NCI-H2107 treated with DMSO at 0.1 percent for 48 hours (cell line): ENCODE measurements around the gene UVSSA.

Source experiments
- DNase-seq: peaks from one replicate; lab custom pipeline; 2025; ENCODE audit not compliant: unreplicated experiment; lab: John Stamatoyannopoulos, UW

UVSSA gene

DNA sequence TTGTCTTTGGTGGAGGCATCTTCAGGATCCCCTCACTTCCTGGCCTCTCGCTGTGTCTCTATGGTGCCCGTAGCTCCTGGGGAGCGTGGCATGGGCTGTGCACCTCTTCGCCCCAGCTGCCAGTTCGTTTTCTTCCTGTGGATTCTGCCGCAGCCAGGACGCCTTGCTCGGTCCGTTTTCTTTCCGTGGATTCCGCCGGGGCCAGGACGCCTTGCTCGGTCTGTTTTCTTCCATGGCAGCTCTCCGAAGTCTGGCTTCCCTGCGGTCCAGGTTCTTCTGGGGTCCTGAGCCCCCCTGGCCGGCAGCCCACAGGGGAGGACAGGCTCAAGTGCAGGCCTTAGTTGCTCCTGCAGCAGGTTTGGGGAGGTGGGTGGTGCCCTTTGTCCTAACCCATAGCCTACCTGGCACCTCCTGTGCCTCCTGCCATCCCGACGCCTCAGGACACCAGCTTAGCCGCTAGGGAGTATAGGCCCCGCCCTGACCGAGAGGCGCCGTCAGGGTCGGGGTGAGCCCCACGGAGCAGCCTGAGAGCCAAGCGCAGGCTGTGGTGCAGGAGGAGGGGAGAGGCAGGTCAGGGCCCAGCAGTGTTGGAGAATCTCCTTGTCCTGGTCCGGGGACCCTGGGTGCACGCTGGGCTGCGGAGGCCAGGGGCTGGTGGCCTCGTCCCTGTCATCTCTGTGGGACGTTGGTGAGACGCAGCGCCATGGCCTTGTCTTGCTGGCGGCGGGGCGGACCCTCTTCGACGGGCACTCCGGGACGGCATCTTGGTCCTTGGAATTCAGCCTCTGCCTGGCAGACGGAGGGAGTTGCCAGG is 27.1 kb downstream of the UVSSA start:
- no peak for DNase-seq

DNA sequence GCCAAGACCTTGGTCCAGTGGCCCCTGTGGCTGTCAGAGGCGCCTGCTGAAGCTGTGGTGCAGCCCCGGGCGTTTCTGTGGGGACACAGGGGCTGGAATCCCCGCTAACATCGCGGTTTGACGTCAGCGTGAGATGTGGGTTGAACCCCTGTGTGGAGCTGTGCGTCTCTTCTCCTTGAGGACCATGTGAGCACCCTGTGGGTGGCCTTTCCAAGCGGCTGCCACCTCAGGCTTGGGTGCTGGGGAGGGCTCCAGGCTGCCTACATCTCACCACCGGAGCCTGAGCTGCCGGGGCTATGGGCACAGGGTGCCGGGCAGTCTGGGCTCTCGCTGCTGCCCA is 27.7 kb downstream of the UVSSA start:
- no peak for DNase-seq

DNA sequence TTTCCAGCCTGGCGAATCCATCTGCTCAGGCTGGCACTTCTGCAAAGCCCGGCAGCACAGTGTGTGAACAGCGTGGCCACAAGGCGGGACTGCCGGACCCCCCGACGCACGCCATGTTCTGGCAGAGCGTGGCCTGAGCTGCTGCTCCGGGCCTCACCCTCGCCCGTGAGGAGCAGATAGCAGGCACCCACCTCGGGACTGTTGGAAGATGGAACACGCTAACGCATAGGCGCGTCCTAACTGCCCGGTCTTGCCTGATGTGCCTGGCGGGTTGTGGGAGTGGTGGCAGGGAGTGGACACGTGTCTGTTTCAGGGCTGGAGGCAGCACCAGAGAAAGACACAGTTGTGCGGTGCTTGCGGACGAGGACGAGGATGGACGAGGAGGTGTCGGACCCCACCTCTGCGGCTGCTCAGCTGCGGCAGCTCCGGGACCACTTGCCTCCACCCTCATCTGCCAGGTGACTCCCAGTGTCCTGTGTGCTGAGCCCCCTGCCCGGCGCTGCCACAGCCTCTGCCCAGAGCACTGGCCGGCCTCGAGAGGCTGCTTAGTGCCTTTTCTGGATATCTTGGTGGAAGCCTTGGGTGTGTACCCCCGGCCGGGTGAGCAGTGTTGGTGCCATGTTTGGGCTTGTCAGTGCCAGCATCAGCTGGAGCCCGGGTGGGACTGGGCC is 28.2 kb downstream of the UVSSA start:
- no peak for DNase-seq

DNA sequence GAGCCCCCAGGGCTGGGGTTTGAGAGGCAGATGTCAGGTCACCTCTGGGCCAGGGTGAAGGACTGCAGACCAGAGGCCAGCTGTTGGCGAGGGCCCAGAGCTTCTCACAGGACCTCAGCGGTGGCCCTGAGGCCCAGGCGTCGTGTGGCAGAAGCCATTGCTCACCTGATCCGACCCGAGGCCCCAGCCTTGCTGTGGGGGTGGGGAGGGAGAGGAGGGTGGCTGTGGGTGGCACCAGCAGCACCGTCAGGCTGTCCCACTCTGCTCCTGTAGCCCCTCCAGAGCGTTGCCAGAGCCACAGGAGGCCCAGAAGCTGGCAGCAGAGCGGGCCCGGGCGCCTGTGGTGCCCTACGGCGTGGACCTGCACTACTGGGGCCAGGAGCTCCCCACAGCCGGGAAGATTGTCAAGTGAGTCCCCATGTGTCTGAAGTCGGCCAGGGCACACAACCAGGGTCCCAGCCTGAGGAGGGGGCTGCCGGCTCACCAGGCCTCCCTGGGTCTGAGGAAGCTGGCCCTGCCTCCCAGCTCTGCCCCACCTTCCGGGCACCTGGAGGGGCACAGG is 28.8 kb downstream of the UVSSA start:
- no peak for DNase-seq

DNA sequence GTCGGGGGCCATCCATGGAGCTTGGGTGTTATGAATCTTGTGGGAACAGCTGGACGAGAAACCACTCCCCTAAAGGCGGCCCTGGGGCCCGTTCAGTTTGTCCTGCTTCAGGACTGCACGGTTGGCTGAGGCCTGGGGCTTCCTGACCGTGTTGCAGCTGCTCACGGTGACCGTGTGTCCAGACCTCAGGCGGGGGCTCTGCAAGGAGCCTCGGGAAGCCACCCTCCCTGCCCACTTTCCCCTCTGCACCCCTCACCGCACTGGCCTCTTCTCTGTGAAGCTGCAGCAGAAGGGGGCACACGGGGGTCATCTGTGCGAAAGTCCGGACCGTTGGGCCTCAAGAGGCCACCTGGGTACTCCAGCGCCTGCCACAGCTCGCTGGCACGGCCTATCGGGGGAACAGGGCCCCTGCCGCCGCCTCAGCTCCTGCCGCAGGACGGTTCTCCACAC is 29.4 kb downstream of the UVSSA start:
- no peak for DNase-seq

DNA sequence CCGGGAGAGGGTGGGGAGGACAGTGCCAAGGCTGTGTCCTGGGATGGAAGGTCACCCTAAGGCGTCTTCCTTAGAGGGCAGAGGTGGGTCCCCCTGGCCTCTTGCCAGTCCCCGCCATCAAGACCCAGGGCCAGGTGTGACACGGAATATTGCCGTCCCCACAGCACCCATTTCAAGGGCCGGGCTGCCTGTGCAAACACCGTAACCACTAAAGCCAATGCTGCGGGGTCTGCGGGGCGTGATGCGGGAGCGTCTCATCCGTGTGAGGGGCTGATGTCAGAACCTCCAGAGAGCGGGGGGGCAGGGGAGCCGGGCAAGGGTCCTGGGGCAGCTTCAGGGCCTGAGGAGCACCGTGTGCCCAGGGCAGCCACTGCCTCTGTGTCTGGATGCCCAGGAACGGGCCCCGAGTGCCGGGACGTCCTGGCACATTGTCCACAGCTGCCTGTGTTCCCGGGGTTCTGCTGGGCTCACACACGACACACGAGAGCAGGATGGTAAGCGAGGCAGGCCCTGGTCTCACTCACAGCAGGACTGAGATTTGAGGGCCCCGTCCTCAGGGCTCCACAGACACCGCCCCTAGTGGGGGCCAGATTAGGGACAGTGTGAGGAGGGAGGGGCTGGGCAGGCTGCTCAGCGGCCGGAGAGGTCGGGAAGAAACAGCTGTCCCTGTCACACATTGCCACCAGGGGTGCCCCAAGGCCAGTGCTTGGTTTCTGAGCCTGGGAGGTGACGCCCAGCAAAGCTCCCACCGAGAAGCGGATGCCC is 30.0 kb downstream of the UVSSA start:
- no peak for DNase-seq

DNA sequence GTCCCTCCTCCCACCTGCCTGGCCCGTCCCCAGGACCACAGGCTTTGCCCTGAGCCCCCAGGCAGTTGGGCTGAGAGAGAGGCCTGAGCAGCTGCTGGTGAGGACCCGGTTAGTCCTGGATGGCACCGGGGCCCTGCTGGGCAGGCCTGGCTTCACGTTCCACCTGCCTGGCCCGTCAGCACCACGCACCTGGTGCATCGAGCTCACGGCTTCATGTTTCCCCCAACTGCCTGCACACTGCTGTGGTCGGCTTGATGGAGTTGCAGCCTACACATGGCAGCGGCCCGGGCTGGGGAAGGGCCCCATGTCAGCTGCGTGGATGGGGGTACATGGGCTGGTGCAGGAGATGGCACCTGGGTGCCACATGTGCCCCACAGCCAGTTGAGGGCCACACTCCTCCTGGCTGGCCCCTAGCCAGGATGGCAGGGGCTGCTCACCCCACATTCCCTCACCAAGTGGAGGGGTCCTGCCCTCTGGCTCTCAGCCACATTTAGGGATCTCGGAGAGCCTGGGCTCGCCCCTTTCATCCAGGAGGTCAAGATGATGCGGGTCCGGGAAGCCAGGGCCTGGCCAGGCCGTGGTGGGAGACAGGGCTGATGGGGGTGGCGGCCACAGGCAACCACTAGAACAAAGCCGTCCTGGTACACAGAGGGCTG is 30.7 kb downstream of the UVSSA start:
- no peak for DNase-seq

DNA sequence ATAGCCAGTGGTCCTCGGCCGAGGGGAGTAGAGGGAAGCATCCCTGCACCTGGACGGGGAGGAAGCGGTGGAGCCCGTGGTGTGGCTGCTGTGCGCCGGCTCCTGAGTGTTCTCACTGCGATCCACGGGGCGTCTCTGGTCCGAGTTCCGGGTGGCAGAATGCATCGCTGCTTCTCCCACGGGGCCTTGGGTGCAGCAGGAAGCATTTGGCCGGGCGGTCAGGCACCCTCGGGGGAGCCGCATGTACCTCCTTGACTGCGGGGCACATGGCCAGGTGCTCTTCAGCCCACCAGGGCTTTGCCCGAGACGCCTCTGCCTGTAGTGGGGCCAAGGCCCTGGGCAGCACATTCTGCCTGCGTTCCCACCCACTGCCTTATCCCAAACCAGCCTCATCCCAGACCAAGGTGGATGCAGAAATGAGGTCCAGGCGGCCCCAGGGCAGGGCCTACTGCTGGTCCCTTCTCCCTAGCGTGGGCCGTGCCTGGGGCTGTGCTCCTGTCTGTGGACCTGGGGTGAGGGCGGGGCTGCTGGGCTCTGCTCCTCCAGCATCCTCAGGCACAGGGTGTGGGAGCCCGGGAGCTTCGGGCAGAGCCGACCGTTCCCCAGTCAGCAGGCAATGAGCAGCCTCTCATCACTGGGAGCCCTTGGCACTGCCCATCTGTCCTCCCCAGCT is 31.7 kb downstream of the UVSSA start:
- DNase-seq: no peak

DNA sequence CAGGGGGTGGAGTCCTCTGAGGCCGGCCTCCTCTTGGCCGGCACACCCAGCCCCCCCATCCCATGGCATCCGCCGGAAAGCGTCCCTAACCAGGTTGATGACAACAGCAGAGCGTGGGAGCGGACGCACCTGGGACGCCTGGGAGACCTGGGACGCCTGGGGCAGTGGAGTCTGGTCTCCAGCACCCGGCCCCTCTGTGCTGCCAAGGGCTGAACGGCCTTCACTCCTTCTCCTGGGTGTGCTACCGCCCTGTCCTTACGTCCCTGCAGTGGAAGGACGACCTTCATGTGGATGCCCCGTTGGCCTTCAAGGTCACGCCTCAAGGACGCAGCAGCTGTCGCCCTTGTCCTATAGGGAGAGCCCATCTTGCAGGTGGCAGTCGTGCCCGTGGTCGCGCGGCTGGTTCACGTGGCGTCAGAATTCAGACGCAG is 32.4 kb downstream of the UVSSA start:
- DNase-seq: no peak

DNA sequence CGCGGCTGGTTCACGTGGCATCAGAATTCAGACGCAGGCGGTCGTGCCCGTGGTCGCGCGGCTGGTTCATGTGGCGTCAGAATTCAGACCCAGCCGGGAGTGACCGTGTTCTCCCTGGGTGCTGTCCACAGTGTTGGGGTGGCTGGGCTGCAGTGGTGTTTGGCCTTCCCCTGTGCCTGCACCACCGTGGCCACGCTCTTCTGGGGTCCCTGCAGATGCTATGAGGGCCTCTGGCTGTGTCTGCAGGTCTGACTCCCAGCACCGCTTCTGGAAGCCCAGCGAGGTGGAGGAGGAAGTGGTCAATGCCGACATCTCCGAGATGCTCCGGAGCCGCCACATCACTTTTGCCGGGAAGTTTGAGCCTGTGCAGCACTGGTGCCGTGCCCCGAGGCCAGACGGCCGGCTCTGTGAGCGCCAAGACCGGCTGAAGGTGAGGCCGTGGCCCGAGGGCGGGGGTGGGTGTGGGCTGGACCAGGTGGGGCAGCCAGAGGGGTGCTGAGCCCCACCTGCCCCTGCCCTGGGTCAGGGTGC is 32.9 kb downstream of the UVSSA start:
- DNase-seq: no peak

DNA sequence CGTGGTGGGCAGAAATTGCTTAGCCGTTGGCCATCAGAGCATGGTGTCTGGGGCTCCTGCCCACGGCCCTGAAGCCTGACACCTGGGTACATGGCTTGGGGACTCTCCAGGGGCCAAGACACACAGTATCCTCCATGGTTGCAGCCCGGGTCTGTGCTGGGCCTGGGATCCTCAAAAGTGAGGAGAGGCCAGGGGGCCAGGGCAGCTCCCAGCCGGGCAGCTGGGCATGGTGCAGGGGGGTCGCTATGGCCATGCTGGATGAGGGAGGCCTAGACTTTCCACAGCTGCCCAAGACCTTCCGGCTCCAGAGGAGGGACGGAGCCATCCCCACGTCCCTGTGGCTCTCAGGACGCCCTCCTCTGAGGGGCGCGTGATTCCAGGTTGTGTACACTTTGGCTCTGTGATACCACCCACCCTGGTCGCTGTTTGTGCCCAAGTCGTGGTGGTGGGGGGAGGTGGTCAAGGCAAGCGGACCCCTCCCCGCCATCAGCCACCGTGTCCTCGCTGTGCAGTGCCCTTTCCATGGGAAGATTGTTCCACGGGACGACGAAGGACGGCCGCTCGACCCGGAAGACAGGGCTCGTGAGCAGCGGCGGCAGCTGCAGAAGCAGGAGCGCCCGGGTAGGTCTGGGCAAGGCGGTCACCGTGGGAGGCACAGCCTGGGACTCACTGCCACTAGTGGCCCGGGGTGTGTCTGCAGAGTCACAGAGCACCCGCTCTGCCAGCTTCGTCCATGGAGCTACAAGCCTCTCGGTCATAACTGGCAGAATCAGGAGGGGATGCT is 33.6 kb downstream of the UVSSA start:
- DNase-seq: no peak

DNA sequence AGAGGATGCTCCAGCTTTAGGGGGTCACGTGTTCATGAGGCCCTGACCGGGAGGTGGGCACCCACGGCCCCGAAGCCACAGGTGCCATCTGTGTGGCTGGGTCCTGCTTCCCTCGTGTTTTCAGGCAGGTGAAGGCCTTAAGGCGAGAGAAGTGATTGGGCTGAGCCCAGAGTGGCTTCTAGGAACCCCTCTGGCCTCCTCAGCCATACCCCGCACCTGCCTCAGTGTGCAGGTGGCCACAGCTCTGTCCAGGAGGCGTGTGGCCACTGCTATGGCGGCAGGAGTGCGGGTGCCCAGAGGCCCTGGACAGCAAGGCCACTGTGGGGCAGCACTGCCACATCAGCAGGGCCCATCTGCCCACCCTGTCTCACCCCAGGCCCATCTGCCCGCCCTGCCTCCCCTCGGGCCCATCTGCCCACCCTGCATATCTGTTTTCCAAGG is 34.2 kb downstream of the UVSSA start:
- DNase-seq: no peak

DNA sequence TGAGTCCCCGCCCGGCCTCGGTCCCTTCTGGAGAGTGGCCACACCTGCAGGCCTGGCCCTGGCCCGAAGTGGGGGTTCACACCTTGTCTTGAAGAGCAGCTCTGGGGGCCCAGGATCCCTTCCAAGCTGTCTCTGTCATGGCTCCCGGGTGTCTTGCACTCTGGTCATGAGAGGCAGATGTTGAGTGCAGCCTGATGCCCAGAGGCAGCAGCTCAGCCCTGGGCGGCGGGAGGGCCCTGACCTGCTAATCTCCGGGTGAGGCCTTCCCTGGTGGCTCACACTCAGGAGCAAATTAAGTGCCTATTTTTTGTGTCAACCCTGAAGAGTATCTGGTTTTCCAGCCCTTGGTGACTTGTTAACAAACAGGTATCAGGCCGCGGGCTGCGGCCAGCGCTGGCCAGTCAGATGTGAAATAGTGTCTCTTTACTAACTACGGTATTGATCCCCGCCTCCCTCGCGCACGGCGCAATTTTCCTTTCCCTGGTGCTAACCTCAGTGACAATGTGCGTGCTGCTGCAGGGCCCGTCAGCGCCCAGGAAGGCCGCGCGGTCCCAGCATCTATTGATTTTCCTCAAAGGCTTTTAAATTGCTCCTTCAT is 35.0 kb downstream of the UVSSA start:
- no peak for DNase-seq

DNA sequence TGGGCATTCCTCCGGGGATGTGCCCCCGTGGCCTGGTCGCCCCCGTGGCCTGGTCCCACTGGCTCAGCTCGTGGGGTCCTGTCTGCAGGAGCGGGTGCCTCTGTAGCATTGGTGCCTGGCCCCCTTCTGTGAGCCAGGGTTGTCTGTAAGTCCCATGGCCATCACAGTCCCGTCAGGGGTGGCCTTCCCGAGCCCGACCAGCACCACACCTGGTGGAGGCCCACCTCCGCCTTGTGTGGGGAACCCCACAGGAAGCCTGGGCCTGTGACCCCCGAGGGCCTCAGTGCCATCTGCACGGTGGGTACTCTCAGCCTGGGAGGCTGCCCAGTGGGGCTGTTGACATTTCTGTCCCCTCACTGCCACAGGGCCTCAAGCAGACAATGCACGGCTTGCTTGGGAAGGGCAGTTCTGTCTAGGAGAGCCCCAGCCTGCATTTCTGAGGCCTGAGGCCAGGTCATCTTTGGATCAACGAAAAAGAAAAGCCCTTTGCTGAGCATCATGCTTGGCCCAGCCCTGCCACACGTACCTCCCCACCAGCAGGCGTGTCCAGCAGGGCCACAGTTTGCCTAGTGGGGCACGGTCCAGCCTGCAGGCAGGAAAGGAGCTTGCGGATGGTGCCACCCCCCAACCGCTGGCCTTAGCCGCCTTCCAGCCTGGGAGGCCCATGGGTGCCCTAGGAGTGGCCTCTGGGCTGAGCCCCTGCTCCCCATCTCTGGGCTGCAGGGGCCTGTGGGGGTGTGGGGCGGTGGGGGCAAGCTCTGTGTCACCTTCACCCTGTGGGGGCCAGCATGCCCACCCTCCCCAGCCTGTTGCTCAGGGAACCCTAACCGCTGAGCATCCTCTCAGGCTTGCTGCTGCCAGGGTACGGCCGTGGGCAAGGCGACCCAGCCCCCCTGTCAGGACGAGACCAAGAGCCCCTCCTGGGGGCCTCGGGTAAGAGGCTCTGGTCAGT is 36.0 kb downstream of the UVSSA start:
- no peak for DNase-seq

DNA sequence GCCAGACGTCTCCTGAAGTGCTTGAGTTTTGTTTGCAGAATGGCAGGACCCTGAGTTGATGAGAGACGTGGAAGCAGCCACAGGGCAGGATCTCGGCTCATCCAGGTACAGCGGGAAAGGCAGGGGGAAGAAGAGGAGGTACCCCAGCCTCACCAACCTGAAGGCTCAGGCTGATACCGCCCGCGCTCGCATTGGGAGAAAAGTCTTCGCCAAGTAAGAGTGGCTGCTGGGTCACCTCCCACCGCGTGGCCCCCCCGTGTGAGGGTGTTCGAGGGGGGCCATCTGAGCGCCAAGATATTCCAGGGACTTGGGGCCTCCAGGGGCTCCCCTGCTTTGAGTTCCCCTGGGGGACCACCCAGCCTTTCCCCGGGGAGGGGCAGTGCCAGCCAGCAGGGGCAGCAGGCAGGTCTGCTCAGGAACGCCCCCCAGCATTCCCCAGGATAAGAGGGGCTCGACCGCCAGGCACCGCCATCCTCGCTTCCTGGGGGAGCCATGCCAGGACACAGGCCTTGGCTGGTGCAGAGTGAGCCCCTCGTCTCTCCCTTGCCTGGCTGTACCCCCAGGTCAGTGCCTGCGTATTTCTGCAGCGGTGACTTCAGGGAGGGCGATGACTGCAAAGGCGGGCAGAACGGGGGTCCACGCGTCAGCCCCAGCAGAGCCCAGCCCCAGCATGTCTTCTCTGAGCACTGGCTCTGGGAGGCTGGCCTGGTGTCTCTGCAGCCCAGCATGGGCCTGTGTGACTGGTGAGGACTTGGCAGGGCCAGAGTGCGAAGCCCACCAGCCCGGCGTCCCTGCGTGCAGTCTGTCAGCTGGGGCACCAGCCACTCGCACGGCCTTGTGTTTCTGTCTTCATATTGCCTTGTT is 37.0 kb downstream of the UVSSA start:
- no peak for DNase-seq

DNA sequence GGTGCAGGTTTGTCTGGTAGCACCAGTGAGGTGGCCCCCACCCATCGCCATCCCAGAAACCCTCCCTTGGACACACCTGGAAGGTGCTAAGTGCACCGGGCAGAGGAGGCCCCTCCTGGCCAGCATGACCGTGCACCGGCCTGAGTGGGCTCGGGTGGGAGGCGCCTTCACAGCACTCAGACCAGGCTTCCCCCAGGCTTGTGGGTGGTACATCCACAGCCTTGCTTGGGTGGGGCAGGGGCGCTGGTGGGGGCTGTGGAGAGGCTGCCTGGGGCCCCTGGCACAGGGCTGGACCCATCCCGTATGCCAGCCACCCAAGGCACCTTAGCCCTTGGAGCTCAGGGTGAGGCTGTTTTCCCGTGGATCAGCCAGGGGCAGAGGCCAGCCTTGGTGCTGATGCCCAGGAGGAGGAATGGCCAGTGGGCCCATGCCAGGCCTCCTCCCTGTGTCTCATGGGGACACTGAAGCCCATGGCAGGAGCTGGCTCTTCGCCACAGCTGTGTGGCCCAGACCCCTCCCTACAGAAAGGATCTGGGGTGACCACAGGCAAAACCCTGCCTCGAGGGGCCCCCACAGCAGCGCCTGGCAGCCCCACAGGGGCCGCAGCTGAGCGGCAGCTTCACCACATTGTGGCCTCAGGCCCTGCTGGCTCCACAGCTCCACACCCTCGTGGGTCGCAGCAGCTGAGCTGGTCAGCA is 37.8 kb downstream of the UVSSA start:
- DNase-seq: no peak
